Neural cell (in vitro differentiated cells): ENCODE results near the gene NR2F1-AS1.

Experiments used
- CTCF ChIP-seq: fragments of 450-650 bp; IDR thresholded peaks from 2 replicates; pipeline ENCODE4 v1.5.1; 2014; ENCODE audit warnings: antibody characterized with exemption, mild to moderate bottlenecking, moderate library complexity; ENCODE audit not compliant: poor library complexity, severe bottlenecking
- TAF1 ChIP-seq: IDR thresholded peaks from 2 replicates; pipeline ENCODE4 v1.6.1; 2012; ENCODE audit warnings: low read depth

- TF ChIP-seq CTCF (no peak), TAF1 (no peak)
These were observed 1.1 kb upstream of the NR2F1-AS1 start for GRCh38 chr5:93582167-93582462.
